GM12878 (cell line): ENCODE data around the gene PPP1R10. TPM values are rescaled to one million over a fixed set of nuclear protein-coding genes. Genes with fewer than 3 reads are reported as not detected.

Experiments
- CBX5 ChIP-seq: sonication (generic); IDR thresholded peaks from 2 replicates; pipeline ENCODE4 v1.6.1; 2016; ENCODE audit warnings: low read depth, moderate library complexity, mild to moderate bottlenecking, inconsistent platforms
- CEBPZ ChIP-seq: fragments of 150-350 bp; IDR thresholded peaks from 2 replicates; pipeline ENCODE4 v1.6.1; 2016; ENCODE audit warnings: low read depth, low read length
- CUX1 ChIP-seq: IDR thresholded peaks from 2 replicates; pipeline ENCODE4 v1.6.1; 2012; ENCODE audit warnings: improper control_type of control experiment, low read depth, low read length; ENCODE audit not compliant: insufficient replicate concordance
- E2F4 ChIP-seq: IDR thresholded peaks from 2 replicates; pipeline ENCODE4 v1.6.1; 2012; ENCODE audit warnings: low read depth, low read length, improper control_type of control experiment
- NFYB ChIP-seq: IDR thresholded peaks from 2 replicates; pipeline ENCODE4 v1.6.1; 2011; ENCODE audit warnings: low read depth, mild to moderate bottlenecking, low read length, improper control_type of control experiment, moderate library complexity; ENCODE audit not compliant: insufficient read depth
- POLR2AphosphoS2 ChIP-seq: IDR thresholded peaks from 2 replicates; pipeline ENCODE4 v1.6.1; 2011; ENCODE audit warnings: low read depth, mild to moderate bottlenecking, low read length, improper control_type of control experiment, moderate library complexity
- SIX5 ChIP-seq: IDR thresholded peaks from 2 replicates; pipeline ENCODE4 v1.6.1; 2011; ENCODE audit warnings: mild to moderate bottlenecking, low read depth, low read length, moderate library complexity; ENCODE audit not compliant: severe bottlenecking
- polyA plus RNA-seq, 11 experiments: library from polyadenylated mRNA; depleted of rRNA in 4 of 11; unstranded in 6 of 11; stranded (reverse) in 5 of 11; fragments of >200 nt; fragmentation: Nextera tagmentation in 4 of 11; fragmentation: Illumina TruSeq in 1 of 11; extraction: Ambion mirVana in 4 of 11; extraction: Trizol in 1 of 11; gene quantifications; 1 replicate in 1 of 11; 2 replicates in 10 of 11; pipeline versions ENCODE4 v1.2.1 to v1.2.3, GENCODE V29; 2011 to 2016; ENCODE audit warnings: inconsistent platforms in 2 of 11, missing spikeins in 2 of 11, low read depth in 1 of 11
- total RNA-seq, 4 experiments: library from RNA; depleted of rRNA in 3 of 4; stranded (reverse); fragments of >200 nt in 3 of 4; fragmentation: Illumina TruSeq in 1 of 4; extraction: Trizol in 1 of 4; gene quantifications; 2 replicates each; pipeline versions ENCODE4 v1.2.1 to v1.2.3, GENCODE V29; 2013 to 2021

PPP1R10 gene
- total and polyA plus RNA-seq, 10 of the 15 experiments (the other 5 are each of a cell fraction or from before 2014, with no cell fraction given) = 11.3 to 83.8 (median 41.2) TPM

DNA sequence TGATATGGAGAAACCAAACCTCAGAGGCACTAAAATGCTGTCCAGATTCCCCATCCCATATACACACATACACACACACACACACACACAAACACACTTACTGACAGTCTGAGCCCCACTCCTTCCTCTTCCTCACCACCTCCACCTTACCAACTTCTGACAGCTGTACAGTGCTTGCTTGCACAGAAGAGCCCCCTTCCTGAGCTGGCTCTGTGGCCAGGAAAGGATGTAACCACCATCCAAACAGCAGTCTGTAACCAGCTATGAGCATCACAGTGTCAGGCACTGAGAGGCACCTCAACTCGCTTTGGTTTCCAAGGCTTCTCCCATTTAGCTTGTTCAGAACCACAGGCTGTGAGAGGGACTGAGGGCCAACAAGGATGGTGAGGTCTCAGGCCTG is 24.0 kb upstream of the PPP1R10 start (continued):
- no peak for TF ChIP-seq CEBPZ
- TF ChIP-seq SIX5 = no peak
- no peak for TF ChIP-seq NFYB
- no peak for TF ChIP-seq E2F4
- no peak for TF ChIP-seq CUX1
- no peak for TF ChIP-seq POLR2AphosphoS2
- TF ChIP-seq CBX5 = no peak
